ENCODE results near the gene G3BP1. TPM values are rescaled to one million over a fixed set of nuclear protein-coding genes. Genes with fewer than 3 reads are reported as not detected.

G3BP1 gene
- total and polyA plus RNA-seq, 2 of the 13 experiments (the other 11 are each of a cell fraction or from before 2014, with no cell fraction given) = 36.7 to 320 TPM

- TF ChIP-seq ZFP41 (CRISPR knock-in tag; IDR thresholded peaks at IDR 0.05; ENCODE audit: borderline replicate concordance) (no peak), RNF219 (CRISPR knock-in tag; IDR thresholded peaks at IDR 0.05) (0 out of 2 replicates have a peak, but pooled peaks have one; percentile 49), TCF7 (IDR thresholded peaks at IDR 0.05; ENCODE audit: low read depth) (no peak), POGZ (CRISPR knock-in tag; IDR thresholded peaks at IDR 0.05) (peak; percentile 34), HIVEP1 (CRISPR knock-in tag; IDR thresholded peaks at IDR 0.05) (peak; percentile 41; the same call in 1 of the 2 replicates), SALL2 (CRISPR knock-in tag; IDR thresholded peaks at IDR 0.05) (peak; percentile 73), NR2F6 (IDR thresholded peaks at IDR 0.05) (no peak), NR2F6 (CRISPR knock-in tag; IDR thresholded peaks at IDR 0.05) (peak; percentile 36; the same call in 1 of the 2 replicates), MXD1 (CRISPR knock-in tag; IDR thresholded peaks at IDR 0.05) (peak; percentile 93), REL (CRISPR knock-in tag; conservative IDR thresholded peaks at IDR 0.05) (no peak; the same call in 1 of the 2 replicates), SP4 (CRISPR knock-in tag; IDR thresholded peaks at IDR 0.05) (peak; percentile 59), ZNF335 (CRISPR knock-in tag; IDR thresholded peaks at IDR 0.05) (0 out of 2 replicates have a peak, but pooled peaks have one; percentile 22), ZNF160 (CRISPR knock-in tag; IDR thresholded peaks at IDR 0.05) (0 out of 2 replicates have a peak, but pooled peaks have one; percentile 53), YY1 (IDR thresholded peaks at IDR 0.05; ENCODE audit: insufficient read depth, insufficient replicate concordance, low read depth, low read length) (peak; percentile 65), ZNF773 (CRISPR knock-in tag; IDR thresholded peaks at IDR 0.05; ENCODE audit: borderline replicate concordance) (no peak), ARID5B (CRISPR knock-in tag; IDR thresholded peaks at IDR 0.05) (peak; percentile 75), CERS6 (CRISPR knock-in tag; IDR thresholded peaks at IDR 0.05) (no peak), PCBP2 (optimal IDR thresholded peaks at IDR 0.05; ENCODE audit: low read depth, low read length, poor library complexity, severe bottlenecking) (no peak)
Observed at GRCh38 chr5:151758430-151759241, 13.1 kb upstream of the G3BP1 start, which contains the start of gene ATOX1 (continued).

All from HepG2 (cell line).